ENCODE results near the gene WHRN.

DNA sequence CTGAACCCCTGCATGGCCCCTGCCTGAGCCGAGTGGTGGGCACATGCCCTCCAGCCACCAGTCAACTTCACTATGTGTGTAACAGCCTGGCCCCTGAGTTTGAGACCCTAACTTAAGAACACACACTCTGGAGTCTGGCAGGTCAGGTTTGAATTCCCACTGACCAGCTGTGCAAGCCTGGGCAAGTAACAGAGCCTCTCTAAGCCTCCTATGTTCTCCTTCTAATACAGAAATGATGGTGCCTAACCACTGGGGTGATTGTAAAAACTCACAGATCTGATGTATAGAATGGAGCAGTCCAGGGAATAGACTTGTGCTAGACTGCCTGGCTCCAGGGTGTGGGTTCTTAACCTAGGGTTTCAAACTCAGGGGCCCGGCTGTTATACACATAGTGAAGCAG lies 100.7 kb downstream of the WHRN start:
- TF ChIP-seq, protein P1, sequence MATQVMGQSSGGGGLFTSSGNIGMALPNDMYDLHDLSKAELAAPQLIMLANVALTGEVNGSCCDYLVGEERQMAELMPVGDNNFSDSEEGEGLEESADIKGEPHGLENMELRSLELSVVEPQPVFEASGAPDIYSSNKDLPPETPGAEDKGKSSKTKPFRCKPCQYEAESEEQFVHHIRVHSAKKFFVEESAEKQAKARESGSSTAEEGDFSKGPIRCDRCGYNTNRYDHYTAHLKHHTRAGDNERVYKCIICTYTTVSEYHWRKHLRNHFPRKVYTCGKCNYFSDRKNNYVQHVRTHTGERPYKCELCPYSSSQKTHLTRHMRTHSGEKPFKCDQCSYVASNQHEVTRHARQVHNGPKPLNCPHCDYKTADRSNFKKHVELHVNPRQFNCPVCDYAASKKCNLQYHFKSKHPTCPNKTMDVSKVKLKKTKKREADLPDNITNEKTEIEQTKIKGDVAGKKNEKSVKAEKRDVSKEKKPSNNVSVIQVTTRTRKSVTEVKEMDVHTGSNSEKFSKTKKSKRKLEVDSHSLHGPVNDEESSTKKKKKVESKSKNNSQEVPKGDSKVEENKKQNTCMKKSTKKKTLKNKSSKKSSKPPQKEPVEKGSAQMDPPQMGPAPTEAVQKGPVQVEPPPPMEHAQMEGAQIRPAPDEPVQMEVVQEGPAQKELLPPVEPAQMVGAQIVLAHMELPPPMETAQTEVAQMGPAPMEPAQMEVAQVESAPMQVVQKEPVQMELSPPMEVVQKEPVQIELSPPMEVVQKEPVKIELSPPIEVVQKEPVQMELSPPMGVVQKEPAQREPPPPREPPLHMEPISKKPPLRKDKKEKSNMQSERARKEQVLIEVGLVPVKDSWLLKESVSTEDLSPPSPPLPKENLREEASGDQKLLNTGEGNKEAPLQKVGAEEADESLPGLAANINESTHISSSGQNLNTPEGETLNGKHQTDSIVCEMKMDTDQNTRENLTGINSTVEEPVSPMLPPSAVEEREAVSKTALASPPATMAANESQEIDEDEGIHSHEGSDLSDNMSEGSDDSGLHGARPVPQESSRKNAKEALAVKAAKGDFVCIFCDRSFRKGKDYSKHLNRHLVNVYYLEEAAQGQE (IDR thresholded peaks at IDR 0.05; ENCODE audit: insufficient read depth in 1 of 2, low read depth in 2 of 2, low read length in 2 of 2): no peak
- TF ChIP-seq POLR2AphosphoS5 (IDR thresholded peaks at IDR 0.05; ENCODE audit: low read depth, low read length) (no peak), TAF1 (IDR thresholded peaks at IDR 0.05; ENCODE audit: borderline replicate concordance, insufficient read depth, low read length) (no peak)
